RKO (cell line): Measurements from ENCODE around the gene KAZN.

Source experiments
- DNase-seq: peaks from one replicate; pipeline ENCODE4 v3.0.0-alpha.2; 2016; ENCODE audit warnings: low spot score

KAZN gene

DNA sequence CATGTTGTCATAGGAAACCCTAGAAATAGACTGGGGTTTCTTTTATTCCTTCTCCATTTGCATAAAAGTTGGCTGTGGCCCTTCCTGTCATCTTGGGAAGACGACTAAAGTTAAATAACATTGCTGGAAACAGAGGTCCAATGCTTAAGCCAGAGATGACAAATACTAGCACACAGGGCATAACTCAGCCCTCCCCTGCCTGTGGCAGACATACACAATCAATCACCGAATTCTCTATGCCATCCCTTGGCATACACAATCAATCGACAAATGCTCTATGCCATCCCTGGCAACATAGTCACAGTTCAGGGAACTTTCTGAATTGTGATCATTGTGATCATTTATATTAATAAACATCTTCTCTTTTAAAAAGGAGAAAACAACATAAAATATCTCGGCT lies 229.4 kb downstream of the KAZN start:
- DNase-seq: no peak

GRCh38 chr1:14828665-14829064 lies 230.2 kb downstream of the KAZN start:
- no peak for DNase-seq

DNA sequence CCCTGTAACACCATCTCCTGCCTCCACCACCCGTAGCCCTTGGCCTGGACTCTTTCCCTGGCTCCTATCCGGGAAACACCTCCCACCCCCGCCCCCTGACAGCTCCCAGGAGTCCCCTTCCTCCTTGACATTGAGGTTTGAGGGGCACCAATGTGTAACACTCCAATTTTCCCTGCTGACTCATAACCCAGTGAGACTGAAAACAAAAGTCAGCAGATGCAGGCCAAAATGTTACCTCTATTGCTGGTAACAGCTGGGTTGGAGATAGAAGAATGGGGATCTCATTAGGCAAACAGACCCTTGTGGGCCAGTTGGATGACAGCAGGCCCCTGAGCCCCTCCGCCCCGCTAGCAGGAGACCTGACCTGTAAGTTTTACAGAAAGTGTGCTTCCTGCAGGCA lies 237.2 kb downstream of the KAZN start:
- no peak for DNase-seq

DNA sequence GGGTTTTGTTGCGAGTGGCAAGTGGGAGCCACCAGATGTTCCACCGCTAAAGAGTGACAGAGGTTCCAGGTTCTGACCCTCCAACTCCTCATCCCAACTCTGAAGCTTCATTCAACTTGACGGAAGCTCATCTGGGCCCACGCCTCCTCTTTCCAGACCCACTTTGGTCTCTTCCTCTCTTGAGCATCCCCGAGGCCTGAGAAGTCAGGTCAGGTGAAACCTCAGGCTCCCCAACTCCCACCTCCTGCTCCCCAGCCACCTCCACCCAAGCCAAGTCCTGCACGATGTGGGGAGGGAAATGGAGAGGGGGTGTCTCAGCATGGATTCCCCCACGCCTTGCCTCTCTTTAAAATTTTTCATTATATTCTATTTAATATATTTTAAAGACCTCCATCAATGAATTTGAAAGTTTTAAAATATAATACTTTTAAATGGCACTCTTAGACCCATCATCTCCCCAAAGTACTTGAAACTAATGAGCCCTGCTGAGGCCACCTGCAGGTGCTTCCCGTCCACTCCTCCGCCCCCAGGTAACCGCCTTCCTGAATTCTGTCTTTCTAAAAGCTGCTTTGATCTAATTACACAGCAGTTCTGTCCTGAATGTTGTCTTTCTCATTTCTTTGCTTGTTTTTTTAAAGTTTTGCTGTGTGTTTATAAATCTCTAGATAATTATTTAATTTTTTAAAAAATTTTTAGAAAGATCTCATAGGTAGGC lies 238.1 kb downstream of the KAZN start:
- no peak for DNase-seq

- DNase-seq: no peak
These were observed 241.9 kb downstream of the KAZN start for GRCh38 chr1:14840374-14840773.

GRCh38 chr1:14841456-14841855 lies 243.0 kb downstream of the KAZN start:
- DNase-seq: no peak

DNA sequence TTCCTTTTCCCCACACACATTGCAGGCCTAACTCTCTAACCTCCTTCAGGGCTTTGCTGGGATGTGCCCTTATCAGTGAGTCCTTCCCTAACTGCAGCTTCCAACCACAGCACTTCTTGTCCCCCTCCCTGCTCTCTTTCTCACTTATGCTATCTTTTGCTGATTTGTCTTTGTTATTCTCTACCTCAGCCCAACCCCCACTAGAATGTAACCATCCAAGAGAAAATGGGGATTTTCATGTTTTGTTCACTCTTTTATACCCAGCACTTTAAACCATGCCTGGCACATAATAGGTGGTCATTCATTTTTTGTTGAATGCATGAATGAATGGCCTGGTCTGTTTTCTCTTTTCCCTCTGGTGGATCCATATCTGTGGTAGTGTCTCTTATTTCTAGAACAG lies 243.5 kb downstream of the KAZN start:
- DNase-seq: no peak

GRCh38 chr1:14842361-14842760 lies 243.9 kb downstream of the KAZN start:
- DNase-seq: no peak

DNA sequence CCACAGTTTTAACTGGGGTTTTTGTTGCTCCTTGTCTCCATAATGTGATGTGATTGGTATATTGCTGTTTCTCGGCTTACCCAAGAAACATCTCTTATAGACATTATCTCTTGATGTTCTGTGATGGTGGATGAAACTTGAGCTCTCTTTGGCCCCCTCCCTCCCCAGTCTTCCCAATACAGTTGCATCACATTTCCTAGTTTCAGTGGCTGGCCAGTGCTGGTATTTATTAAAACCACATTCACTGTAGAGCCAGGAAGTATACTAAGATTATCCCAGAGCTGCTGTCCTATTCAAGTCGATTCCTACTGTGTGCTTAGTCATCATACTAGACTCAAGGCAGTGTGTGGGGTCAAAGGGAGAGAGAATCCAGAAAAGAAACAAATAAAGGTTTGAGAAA lies 244.4 kb downstream of the KAZN start:
- DNase-seq: no peak

DNA sequence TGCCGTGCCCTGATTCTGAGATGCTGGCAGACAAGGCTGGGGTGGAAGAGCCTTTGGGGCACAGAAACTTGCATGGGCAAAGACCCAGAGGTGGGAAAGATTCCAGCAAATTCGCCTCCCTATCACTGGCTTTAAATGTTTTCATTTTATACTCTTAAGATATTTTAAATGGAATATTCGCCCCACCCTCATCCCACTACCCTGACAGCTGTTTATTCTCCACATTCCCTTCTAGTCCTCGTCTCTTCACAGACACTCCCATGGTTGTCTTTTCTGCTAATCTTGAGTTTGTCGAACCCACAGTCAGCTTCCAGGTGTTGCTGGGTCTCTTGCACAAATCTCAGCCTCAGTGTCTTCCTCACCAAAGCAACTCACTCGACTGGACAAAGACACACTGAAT lies 245.0 kb downstream of the KAZN start:
- no peak for DNase-seq

GRCh38 chr1:14844356-14844755 lies 245.9 kb downstream of the KAZN start:
- DNase-seq: no peak

GRCh38 chr1:14844923-14845617 lies 246.6 kb downstream of the KAZN start:
- no peak for DNase-seq

DNA sequence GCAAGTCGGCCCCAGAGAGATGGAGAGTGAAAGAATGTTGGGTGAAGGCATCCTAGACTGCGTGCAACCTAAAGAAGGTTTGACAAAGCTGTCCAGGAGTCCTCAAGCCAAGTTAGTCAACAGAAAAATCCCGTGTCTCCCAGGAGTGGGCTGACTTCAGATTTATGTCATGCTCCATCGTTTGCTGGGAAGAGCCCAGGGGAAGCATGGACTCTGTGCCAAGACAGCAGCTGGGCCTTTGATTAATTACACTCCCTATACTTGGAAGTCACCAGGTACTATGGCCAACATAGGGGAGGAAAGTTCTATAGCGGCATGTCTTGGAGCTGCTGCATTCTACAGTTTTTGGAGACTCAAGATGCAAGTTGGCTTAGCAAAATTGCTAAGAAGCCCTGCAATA lies 247.4 kb downstream of the KAZN start:
- DNase-seq: no peak

DNA sequence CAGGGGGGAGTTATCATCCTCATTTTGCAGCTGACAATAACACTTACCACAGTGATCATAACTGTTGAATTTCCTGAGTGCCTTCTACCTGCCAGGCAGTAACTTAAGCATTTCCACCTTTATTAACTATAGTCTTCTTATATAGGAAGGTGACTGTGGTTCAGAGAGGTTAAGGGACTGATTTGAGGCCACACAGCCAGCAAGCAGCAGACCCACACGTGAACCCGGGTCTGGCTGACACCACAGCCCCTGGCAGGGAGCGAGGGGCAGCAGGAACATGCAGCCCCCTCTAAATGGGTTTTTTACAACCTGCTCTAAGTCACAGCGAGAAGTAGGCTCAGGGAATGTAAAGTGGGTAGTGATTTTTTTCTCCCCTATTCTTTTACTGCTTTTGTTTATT lies 248.2 kb downstream of the KAZN start:
- DNase-seq: no peak

GRCh38 chr1:14848203-14848602 lies 249.7 kb downstream of the KAZN start:
- no peak for DNase-seq

GRCh38 chr1:14848625-14849024 lies 250.1 kb downstream of the KAZN start:
- no peak for DNase-seq

- DNase-seq: no peak
These were observed 250.6 kb downstream of the KAZN start for GRCh38 chr1:14849038-14849437.

DNA sequence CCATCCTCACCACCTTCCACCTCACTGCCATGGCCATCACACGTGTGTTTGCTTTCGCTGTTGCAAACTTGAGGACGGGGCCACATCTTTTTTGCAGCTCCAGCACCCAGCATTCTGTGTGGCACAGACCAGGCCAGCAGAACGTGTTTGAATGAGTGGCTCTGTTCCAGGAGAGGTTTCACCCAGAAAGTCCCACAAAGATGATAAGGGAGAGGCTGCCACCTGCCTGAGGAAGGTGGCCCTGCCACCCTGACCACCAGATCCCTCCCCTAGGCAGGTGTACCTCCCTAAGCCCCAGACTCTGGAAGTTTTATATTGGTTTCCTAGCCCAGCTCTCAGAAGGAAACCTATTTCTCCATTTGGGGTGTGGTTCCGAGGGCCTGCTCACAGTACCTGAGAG lies 252.1 kb downstream of the KAZN start:
- DNase-seq: no peak

- DNase-seq: no peak
These were observed 253.3 kb downstream of the KAZN start for GRCh38 chr1:14851760-14852159.

- DNase-seq: no peak
These were observed 253.8 kb downstream of the KAZN start for GRCh38 chr1:14852291-14852690.

DNA sequence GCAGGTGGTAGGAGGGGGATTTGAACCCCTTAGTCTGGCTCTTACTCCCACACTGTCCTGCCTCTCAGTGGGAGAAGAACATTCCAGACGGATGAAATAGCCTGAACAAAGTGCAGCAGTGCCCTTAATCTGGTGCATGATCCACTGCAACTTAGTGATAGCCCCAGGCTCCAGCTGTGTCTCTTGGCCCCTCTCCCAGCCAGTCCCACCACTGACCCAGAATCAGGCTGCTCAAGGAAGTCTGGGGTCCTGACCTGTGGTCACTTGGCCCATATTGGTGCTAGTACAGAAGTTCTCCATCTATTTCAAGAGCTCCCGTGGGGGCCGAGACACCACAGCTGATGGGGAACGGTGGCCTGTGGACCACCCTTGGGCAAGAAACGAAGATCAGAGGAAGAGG lies 255.0 kb downstream of the KAZN start:
- no peak for DNase-seq

- DNase-seq: no peak
These were observed 256.8 kb downstream of the KAZN start for GRCh38 chr1:14855268-14855667.

DNA sequence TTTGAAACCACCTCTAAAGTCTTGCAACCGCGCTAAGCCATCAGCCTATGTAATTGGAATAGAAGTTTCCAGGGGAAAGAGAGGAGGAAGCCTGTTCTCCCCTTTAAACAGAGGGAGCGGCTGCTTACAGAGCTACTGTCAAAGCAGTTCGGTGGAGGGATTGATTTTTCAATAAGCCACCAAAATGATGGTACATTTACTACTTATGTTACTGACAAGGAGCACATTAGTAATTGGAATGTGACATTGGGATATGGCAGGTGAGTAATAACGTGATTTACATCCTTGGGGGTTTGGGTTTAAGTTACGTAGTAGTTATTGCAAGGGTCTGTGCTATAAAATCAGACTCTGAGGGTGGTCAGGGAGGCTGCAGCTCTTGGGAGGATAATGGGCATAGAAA lies 257.3 kb downstream of the KAZN start:
- DNase-seq: no peak
